Lower lobe of right lung (tissue), 2 donors: Measurements from ENCODE around the gene CCKAR. TPM values are rescaled to one million over a fixed set of nuclear protein-coding genes. Genes with fewer than 3 reads are reported as not detected.

Experiments used
- ATAC-seq, 2 donors: fragments of 200-7000 bp; cut with Tn5 transposase; one replicate each; pipeline ENCODE4 v1.9.1; 2020 to 2022; ENCODE audit warnings: mild to moderate bottlenecking in 2 of 2, moderate library complexity in 2 of 2
- DNase-seq: peaks from one replicate; pipeline ENCODE4 v3.0.0-alpha.2; 2020
- H3K27ac ChIP-seq: fragments of 200-600 bp; one replicate; pipeline ENCODE4 v1.8.0; 2022
- H3K27me3 ChIP-seq: fragments of 200-600 bp; one replicate; pipeline ENCODE4 v1.8.0; 2022; ENCODE audit warnings: low read depth
- H3K36me3 ChIP-seq: fragments of 200-600 bp; one replicate; pipeline ENCODE4 v1.8.0; 2022; ENCODE audit warnings: mild to moderate bottlenecking
- H3K4me1 ChIP-seq: fragments of 200-600 bp; one replicate; pipeline ENCODE4 v1.8.0; 2022
- H3K4me3 ChIP-seq: fragments of 200-600 bp; one replicate; pipeline ENCODE4 v1.8.0; 2022; ENCODE audit warnings: mild to moderate bottlenecking
- H3K9me3 ChIP-seq: fragments of 200-600 bp; one replicate; pipeline ENCODE4 v1.8.0; 2022
- CTCF ChIP-seq: fragments of 200-600 bp; IDR thresholded peaks from one replicate; pipeline ENCODE4 v1.8.0; 2022; ENCODE audit warnings: antibody characterized with exemption, mild to moderate bottlenecking
- intact Hi-C: fragments of 100-400 bp; cut with DNase I; formaldehyde crosslinking; loops from one replicate; pipeline ENCODE4 v1.11.0; 2022
- total RNA-seq: library from RNA; stranded (reverse); fragmentation: NEBNext Ultra II Directional; extraction: Animal tissue kit (Norgen Biotek cat#: 25700); gene quantifications from one replicate; pipeline ENCODE4 v1.2.1, GENCODE V29; 2021
- donor health status: DM: no; HTN: yes; CAD: no; lungs with severe emphysema.

Gene CCKAR
- total RNA-seq, 1 donor from 2014 or later = not detected

- Histone ChIP-seq H3K36me3 (no peaks in the 10 kb centered on the region), H3K27ac (no peak overlapping the region), H3K9me3 (no peaks in the 10 kb centered on the region), H3K27me3 (no peaks in the 10 kb centered on the region), H3K4me3 (no peak overlapping the region), H3K4me1 (no peaks in the 10 kb centered on the region)
- intact Hi-C loops = no loop called here
- DNase-seq (no peak), ATAC-seq (no peak)
- no peak for TF ChIP-seq CTCF
These were observed 21.3 kb downstream of the CCKAR start for GRCh38 chr4:26468977-26469376.

GRCh38 chr4:26468283-26468949 is 21.9 kb downstream of the CCKAR start:
- ATAC-seq (no peak), DNase-seq (no peak)
- no peaks in the 10 kb centered on the region for H3K27me3 ChIP-seq
- intact Hi-C loops = no loop called here
- H3K9me3 ChIP-seq = no peaks in the 10 kb centered on the region
- TF ChIP-seq CTCF = no peak
- no peaks in the 10 kb centered on the region for H3K36me3 ChIP-seq
- no peak overlapping the region for H3K27ac ChIP-seq
- no peak overlapping the region for H3K4me3 ChIP-seq
- H3K4me1 ChIP-seq = no peaks in the 10 kb centered on the region

- intact Hi-C loops = no loop called here
- H3K9me3 ChIP-seq = no peaks in the 10 kb centered on the region
- ATAC-seq = no peak
These were observed 22.6 kb downstream of the CCKAR start for GRCh38 chr4:26467724-26468123.

GRCh38 chr4:26466578-26467270 is 23.6 kb downstream of the CCKAR start:
- no peaks in the 10 kb centered on the region for H3K36me3 ChIP-seq
- no peak for TF ChIP-seq CTCF
- no peaks in the 10 kb centered on the region for H3K27me3 ChIP-seq
- no peak for DNase-seq
- no peaks in the 10 kb centered on the region for H3K4me1 ChIP-seq
- no peak overlapping the region for H3K27ac ChIP-seq
- H3K9me3 ChIP-seq = no peaks in the 10 kb centered on the region
- ATAC-seq = peak in 1 of 2 donors; percentile 35
- intact Hi-C loops = no loop called here
- no peak overlapping the region for H3K4me3 ChIP-seq

More at GRCh38 chr4:26467724-26468123, 22.6 kb downstream of the CCKAR start:
- no peaks in the 10 kb centered on the region for H3K36me3 ChIP-seq
- TF ChIP-seq CTCF = no peak
- no peaks in the 10 kb centered on the region for H3K4me1 ChIP-seq
- no peaks in the 10 kb centered on the region for H3K27me3 ChIP-seq
- no peak overlapping the region for H3K27ac ChIP-seq
- H3K4me3 ChIP-seq = no peak overlapping the region
- no peak for DNase-seq

GRCh38 chr4:26464420-26465095 is 25.7 kb downstream of the CCKAR start:
- no peak for TF ChIP-seq CTCF
- intact Hi-C loops = no loop called here
- Histone ChIP-seq H3K4me3 (no peak overlapping the region), H3K27me3 (no peaks in the 10 kb centered on the region), H3K36me3 (no peaks in the 10 kb centered on the region), H3K4me1 (no peaks in the 10 kb centered on the region), H3K9me3 (no peaks in the 10 kb centered on the region), H3K27ac (no peak overlapping the region)
- ATAC-seq (no peak), DNase-seq (no peak)
